Measurements from ENCODE around the gene PEMT.
"Not testable (repeated sequence)": the region's sequence is repeated elsewhere in the genome, so short reads cannot be mapped to it uniquely, and the experiment has no call there.

The PEMT gene

DNA sequence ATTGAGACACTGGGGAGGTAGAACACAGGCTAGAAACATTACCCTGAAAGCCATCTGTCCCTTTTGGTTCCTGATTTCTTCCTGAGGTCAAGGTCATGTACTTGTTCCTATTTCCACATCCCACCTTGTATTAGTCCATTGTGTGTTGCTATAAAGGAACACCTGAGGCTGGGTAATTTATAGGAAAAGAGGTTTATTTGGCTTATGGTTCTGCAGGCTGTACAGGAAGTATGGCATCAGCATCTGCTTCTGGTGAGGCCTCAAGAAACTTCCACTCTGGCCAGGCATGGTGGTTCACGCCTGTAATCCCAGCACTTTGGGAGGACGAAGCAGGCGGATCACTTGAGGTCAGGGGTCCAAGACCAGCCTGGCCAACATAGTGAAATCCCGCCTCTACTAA lies 122.2 kb downstream of the PEMT start:
- no peak overlapping the region for H3K4me3 ChIP-seq
- no peak for TF ChIP-seq CTCF (IDR thresholded peaks at IDR 0.05)
- DNase-seq (ENCODE audit: low spot score), result no peak
- H3K27ac ChIP-seq, result no peak overlapping the region

GRCh38 chr17:17468217-17469010 lies 123.1 kb downstream of the PEMT start:
- H3K27ac ChIP-seq, result no peak overlapping the region
- DNase-seq (ENCODE audit: low spot score), result no peak

GRCh38 chr17:17467720-17468119 lies 123.8 kb downstream of the PEMT start:
- no peak overlapping the region for H3K4me3 ChIP-seq
- no peak for DNase-seq (ENCODE audit: low spot score)
- TF ChIP-seq CTCF (IDR thresholded peaks at IDR 0.05), result no peak
- no peak overlapping the region for H3K27ac ChIP-seq

More at GRCh38 chr17:17468217-17469010, 123.1 kb downstream of the PEMT start:
- TF ChIP-seq CTCF (IDR thresholded peaks at IDR 0.05), result no peak
- no peak overlapping the region for H3K4me3 ChIP-seq

- H3K4me3 ChIP-seq, result no peak overlapping the region
- no peak for TF ChIP-seq CTCF (IDR thresholded peaks at IDR 0.05)
- H3K27ac ChIP-seq, result no peak overlapping the region
- no peak for DNase-seq (ENCODE audit: low spot score)
Measured at GRCh38 chr17:17467016-17467415, 124.5 kb downstream of the PEMT start.

DNA sequence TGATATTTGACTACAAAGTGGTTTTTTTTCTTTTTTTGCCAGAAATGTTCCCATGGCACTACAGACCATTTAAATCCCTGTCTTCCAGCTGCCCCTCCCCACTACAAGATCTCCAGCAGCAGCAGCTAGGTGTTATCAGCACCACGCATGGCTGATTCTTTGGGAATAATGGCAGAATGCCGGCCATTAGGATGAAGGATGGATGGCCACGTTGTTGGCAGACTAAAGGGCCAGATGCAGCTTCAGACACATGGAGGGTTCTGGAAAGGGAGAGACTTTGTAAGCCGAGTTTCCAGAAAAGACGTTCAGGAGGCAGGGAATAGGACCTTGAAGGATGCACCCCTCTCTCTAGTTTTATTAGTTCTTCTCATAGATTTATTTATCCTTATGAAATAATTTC lies 125.0 kb downstream of the PEMT start:
- DNase-seq (ENCODE audit: low spot score), result no peak
- no peak for TF ChIP-seq CTCF (IDR thresholded peaks at IDR 0.05)
- H3K4me3 ChIP-seq, result no peak overlapping the region
- no peak overlapping the region for H3K27ac ChIP-seq

GRCh38 chr17:17465878-17466277 lies 125.6 kb downstream of the PEMT start:
- not testable (repeated sequence) for DNase-seq (ENCODE audit: low spot score); H3K27ac ChIP-seq

GRCh38 chr17:17463821-17464220 lies 127.7 kb downstream of the PEMT start:
- Histone ChIP-seq H3K4me3 (no peak overlapping the region), H3K27ac (no peak overlapping the region)
- TF ChIP-seq CTCF (IDR thresholded peaks at IDR 0.05), result no peak
- DNase-seq (ENCODE audit: low spot score), result no peak

More at GRCh38 chr17:17465878-17466277, 125.6 kb downstream of the PEMT start:
- H3K4me3 ChIP-seq, result not testable (repeated sequence)
